GM12872 (cell line): Measurements from ENCODE around the gene CTSC.

Experiments used
- CTCF ChIP-seq: IDR thresholded peaks from 3 replicates; pipeline ENCODE4 v1.5.1; 2011; ENCODE audit warnings: low read depth, mild to moderate bottlenecking, low read length, moderate library complexity; ENCODE audit not compliant: insufficient read depth

Gene CTSC

GRCh38 chr11:88352139-88352538 lies 14.6 kb upstream of the CTSC start:
- no peak for TF ChIP-seq CTCF

GRCh38 chr11:88348870-88349269 lies 11.3 kb upstream of the CTSC start:
- no peak for TF ChIP-seq CTCF

- TF ChIP-seq CTCF, result no peak
Observed at GRCh38 chr11:88345949-88346348, 8.4 kb upstream of the CTSC start.

GRCh38 chr11:88345408-88345807 lies 7.9 kb upstream of the CTSC start:
- no peak for TF ChIP-seq CTCF

- TF ChIP-seq CTCF, result no peak
Observed at GRCh38 chr11:88344869-88345268, 7.3 kb upstream of the CTSC start.

- TF ChIP-seq CTCF, result peak; percentile 45; the same call in 2 of the 3 replicates
Observed at GRCh38 chr11:88341522-88342251, 4.2 kb upstream of the CTSC start.

GRCh38 chr11:88340366-88340935 lies 2.9 kb upstream of the CTSC start:
- TF ChIP-seq CTCF, result no peak
